Neuronal stem cell (in vitro differentiated cells): ENCODE results near the gene FBXO28. TPM values are rescaled to one million over a fixed set of nuclear protein-coding genes. Genes with fewer than 3 reads are reported as not detected.
"Not testable (repeated sequence)": the region's sequence is repeated elsewhere in the genome, so short reads cannot be mapped to it uniquely, and the experiment has no call there.

Source experiments
- DNase-seq: peaks from one replicate; pipeline ENCODE4 v3.0.0-alpha.2; 2013; ENCODE audit warnings: low spot score
- H2AFZ ChIP-seq: one replicate; pipeline ENCODE4 v1.6.1; 2013; ENCODE audit warnings: mild to moderate bottlenecking, low read length, inconsistent platforms
- H2AK5ac ChIP-seq: 2 replicates; pipeline ENCODE4 v1.6.1; 2013; ENCODE audit warnings: low read depth, mild to moderate bottlenecking, inconsistent platforms, low read length, moderate library complexity, mixed read lengths
- H2BK120ac ChIP-seq: 2 replicates; pipeline ENCODE4 v1.6.1; 2013; ENCODE audit warnings: low read depth, mild to moderate bottlenecking, inconsistent platforms, low read length, moderate library complexity, mixed read lengths
- H2BK12ac ChIP-seq: one replicate; pipeline ENCODE4 v1.6.1; 2013; ENCODE audit warnings: low read length, inconsistent platforms
- H2BK15ac ChIP-seq: 2 replicates; pipeline ENCODE4 v1.6.1; 2013; ENCODE audit warnings: mild to moderate bottlenecking, low read length, inconsistent platforms, mixed read lengths
- H2BK5ac ChIP-seq: one replicate; pipeline ENCODE4 v1.6.1; 2013; ENCODE audit warnings: inconsistent platforms, mild to moderate bottlenecking, low read length, moderate library complexity
- H3K14ac ChIP-seq: one replicate; pipeline ENCODE4 v1.6.1; 2013; ENCODE audit warnings: low read length, inconsistent platforms
- H3K18ac ChIP-seq: 2 replicates; pipeline ENCODE4 v1.6.1; 2013; ENCODE audit warnings: low read length, inconsistent platforms
- H3K23ac ChIP-seq: 2 replicates; pipeline ENCODE4 v1.6.1; 2013; ENCODE audit warnings: low read depth, mild to moderate bottlenecking, mixed read lengths, low read length, inconsistent platforms; ENCODE audit not compliant: poor library complexity
- H3K27ac ChIP-seq: replicated peaks from 3 replicates; pipeline ENCODE4 v1.5.1; 2013; ENCODE audit warnings: low read length, inconsistent platforms
- H3K27me3 ChIP-seq, 3 experiments: 2 replicates each; pipeline ENCODE4 v1.6.1; 2013; ENCODE audit warnings: low read length in 3 of 3, mild to moderate bottlenecking in 2 of 3, inconsistent platforms in 1 of 3, low read depth in 1 of 3, mixed read lengths in 1 of 3, moderate library complexity in 1 of 3; ENCODE audit not compliant: control insufficient read depth in 3 of 3, insufficient read depth in 3 of 3
- H3K36me3 ChIP-seq, 2 donors: replicated peaks in 1 of 2; 2 replicates each; pipeline ENCODE4 v1.6.1; 2013; ENCODE audit warnings: low read length in 2 of 2; ENCODE audit not compliant: control insufficient read depth in 2 of 2, insufficient read depth in 2 of 2
- H3K4ac ChIP-seq: 2 replicates; pipeline ENCODE4 v1.6.1; 2013; ENCODE audit warnings: inconsistent platforms, mild to moderate bottlenecking, low read length, moderate library complexity
- H3K4me1 ChIP-seq, 2 donors: 1 replicate in 1 of 2; 2 replicates in 1 of 2; pipeline ENCODE4 v1.6.1; 2013; ENCODE audit warnings: low read length in 2 of 2, low read depth in 1 of 2; ENCODE audit not compliant: control insufficient read depth in 2 of 2, insufficient read depth in 1 of 2
- H3K4me2 ChIP-seq: one replicate; pipeline ENCODE4 v1.6.1; 2013; ENCODE audit warnings: mild to moderate bottlenecking, low read length, inconsistent platforms; ENCODE audit not compliant: insufficient read depth, poor library complexity, severe bottlenecking
- H3K4me3 ChIP-seq, 2 donors: 2 replicates each; pipeline ENCODE4 v1.5.1; 2013; ENCODE audit warnings: low read length in 2 of 2, mild to moderate bottlenecking in 2 of 2, inconsistent platforms in 1 of 2, moderate library complexity in 1 of 2
- H3K79me1 ChIP-seq: one replicate; pipeline ENCODE4 v1.6.1; 2013; ENCODE audit warnings: low read depth, mild to moderate bottlenecking, inconsistent platforms, low read length, moderate library complexity
- H3K9ac ChIP-seq: one replicate; pipeline ENCODE4 v1.6.1; 2013; ENCODE audit warnings: mild to moderate bottlenecking, low read depth, low read length, inconsistent platforms; ENCODE audit not compliant: poor library complexity
- H3K9me3 ChIP-seq, 2 donors: replicated peaks in 1 of 2; 2 replicates each; pipeline versions ENCODE3 to v1.6.1; 2013; ENCODE audit warnings: low read length in 2 of 2, mild to moderate bottlenecking in 2 of 2, inconsistent platforms in 1 of 2, low read depth in 1 of 2, mixed read lengths in 1 of 2, moderate library complexity in 1 of 2; ENCODE audit not compliant: control insufficient read depth in 2 of 2, insufficient read depth in 1 of 2
- H4K8ac ChIP-seq: one replicate; pipeline ENCODE4 v1.6.1; 2013; ENCODE audit warnings: low read depth, mild to moderate bottlenecking, inconsistent platforms, low read length, moderate library complexity
- H4K91ac ChIP-seq: one replicate; pipeline ENCODE4 v1.6.1; 2013; ENCODE audit warnings: low read length, low read depth, mild to moderate bottlenecking, inconsistent platforms; ENCODE audit not compliant: poor library complexity
- WGBS, 2 donors: extraction: QIAGEN DNeasy Blood & Tissue Kit; methylation state at CpG; one replicate each; pipeline ENCODE4 v1.1.7; 2013; ENCODE audit warnings: missing lambda C conversion rate in 2 of 2, mixed read lengths in 1 of 2; ENCODE audit not compliant: insufficient read length in 2 of 2, insufficient replicate concordance in 1 of 2; ENCODE audit errors: extremely low coverage in 2 of 2; 5-methylcytosine and 5-hydroxymethylcytosine counted together
- small RNA-seq: library from polyadenylated mRNA; stranded (forward); fragments of <200 nt; extraction: miRNeasy Mini kit (QIAGEN cat#:217004); gene quantifications from one replicate; pipeline ENCODE3, GENCODE V24; 2013; ENCODE audit not compliant: insufficient read depth

The FBXO28 gene

DNA sequence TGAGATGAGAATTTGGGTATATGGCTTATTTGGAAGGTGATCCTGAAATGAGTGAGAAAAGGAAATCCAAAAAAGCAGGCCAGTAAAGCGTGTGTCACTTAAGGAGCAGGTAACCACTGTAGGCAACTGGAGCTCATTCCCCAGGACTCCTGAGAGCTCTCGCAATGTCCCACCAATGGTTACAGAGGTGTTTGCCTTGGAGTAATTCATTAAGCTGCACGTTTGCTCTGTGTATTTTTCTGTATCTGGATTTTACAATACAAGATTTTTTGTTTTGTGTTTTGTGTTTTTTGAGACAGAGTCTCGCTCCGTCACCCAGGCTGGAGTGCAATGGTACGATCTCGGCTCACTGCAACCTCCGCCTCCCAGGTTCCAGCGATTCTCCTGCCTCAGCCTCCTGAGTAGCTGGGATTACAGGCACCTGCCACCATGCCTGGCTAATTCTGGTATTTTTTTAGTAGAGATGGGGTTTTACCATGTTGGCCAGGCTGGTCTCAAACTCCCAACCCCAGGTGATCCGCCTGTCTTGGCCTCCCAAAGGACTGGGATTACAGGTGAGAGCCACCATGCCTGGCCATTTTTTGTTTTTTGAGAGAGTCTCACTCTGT, 92.1 kb downstream of the FBXO28 start:
- no CpG with 5 or more reads among the region's 10 CpGs for WGBS, 2 donors
- not testable (repeated sequence) for H2BK5ac ChIP-seq, H3K27me3 ChIP-seq, H3K9me3 ChIP-seq, H3K4me3 ChIP-seq, H2BK120ac ChIP-seq, H3K9ac ChIP-seq, DNase-seq, H3K4me2 ChIP-seq, H3K27ac ChIP-seq, H2BK15ac ChIP-seq, H3K79me1 ChIP-seq, H3K23ac ChIP-seq, H3K4ac ChIP-seq, H3K14ac ChIP-seq, H3K18ac ChIP-seq, H4K91ac ChIP-seq, H4K8ac ChIP-seq, H2BK12ac ChIP-seq, H3K36me3 ChIP-seq, H2AK5ac ChIP-seq
- peak overlapping the region; percentile 74 for H2AFZ ChIP-seq
- H3K4me1 ChIP-seq: peaks cover 8 to 14% of the 10 kb centered on the region in 2 donors

DNA sequence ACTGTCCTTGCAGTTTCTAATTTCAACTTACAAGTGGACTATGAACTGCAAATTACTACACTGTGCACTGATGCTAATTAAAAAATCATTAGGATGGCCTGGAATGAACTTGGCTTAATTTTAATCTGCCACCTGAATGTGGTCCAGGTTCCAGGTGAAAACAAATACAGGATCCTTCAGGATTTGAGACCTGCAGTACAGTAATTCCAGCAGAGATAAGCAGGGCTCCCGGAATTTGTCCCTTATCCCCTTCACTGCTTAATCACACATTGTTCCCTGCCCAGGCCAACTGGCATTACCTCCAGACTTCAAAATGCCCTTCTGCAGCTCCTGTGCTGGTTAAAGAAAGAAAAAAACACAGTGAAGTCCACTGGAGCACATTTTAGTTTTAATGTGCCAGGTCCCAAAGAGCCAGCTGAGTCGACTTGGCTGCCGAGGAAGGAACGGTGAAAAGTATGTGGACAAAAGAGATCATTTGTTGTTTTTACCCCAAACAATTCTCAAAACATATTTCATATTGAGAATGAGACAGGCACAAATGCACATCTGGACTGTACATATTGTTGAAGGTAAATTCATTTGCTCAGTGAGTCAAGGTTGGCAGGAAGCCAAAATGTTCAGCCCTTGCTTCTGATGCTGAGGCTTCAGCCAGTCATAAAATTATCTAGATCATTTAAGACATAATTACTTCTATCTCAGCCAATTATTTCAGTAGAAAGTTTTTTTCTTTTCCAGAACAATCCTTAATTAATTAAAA, 97.5 kb downstream of the FBXO28 start:
- Histone ChIP-seq H2BK120ac (no peak overlapping the region), H3K4me2 (no peak overlapping the region), H3K79me1 (no peaks in the 10 kb centered on the region), H2BK12ac (no peak overlapping the region), H3K23ac (no peak overlapping the region), H3K27me3 (no peaks in the 10 kb centered on the region), H4K91ac (no peak overlapping the region), H2AK5ac (no peak overlapping the region), H3K4me3 (no peak overlapping the region), H3K4ac (no peak overlapping the region), H3K18ac (no peak overlapping the region), H4K8ac (no peak overlapping the region), H2BK15ac (no peak overlapping the region), H3K9me3 (no peaks in the 10 kb centered on the region), H2AFZ (no peak overlapping the region), H3K14ac (no peak overlapping the region), H2BK5ac (no peak overlapping the region), H3K36me3 (no peaks in the 10 kb centered on the region), H3K9ac (no peak overlapping the region), H3K27ac (no peak overlapping the region), H3K4me1 (peaks cover 2 to 4% of the 10 kb centered on the region in 2 donors)
- WGBS, 2 donors: no CpG with 5 or more reads among the region's 4 CpGs
- DNase-seq: no peak

Small RNAs within 50 kb of the gene (small RNA-seq; reads per million reads assigned to genes)
- gene AC092809.3 (not detected), gene RF00139 (not detected), gene RN7SKP49 (not detected)
